DMS153 treated with DMSO at 0.1 percent for 48 hours (cell line): ENCODE results near the gene HCK.
"Not testable (repeated sequence)": the region's sequence is repeated elsewhere in the genome, so short reads cannot be mapped to it uniquely, and the experiment has no call there.

Experiments
- DNase-seq: peaks from one replicate; lab custom pipeline; 2025; ENCODE audit not compliant: unreplicated experiment; lab: John Stamatoyannopoulos, UW

The HCK gene

DNA sequence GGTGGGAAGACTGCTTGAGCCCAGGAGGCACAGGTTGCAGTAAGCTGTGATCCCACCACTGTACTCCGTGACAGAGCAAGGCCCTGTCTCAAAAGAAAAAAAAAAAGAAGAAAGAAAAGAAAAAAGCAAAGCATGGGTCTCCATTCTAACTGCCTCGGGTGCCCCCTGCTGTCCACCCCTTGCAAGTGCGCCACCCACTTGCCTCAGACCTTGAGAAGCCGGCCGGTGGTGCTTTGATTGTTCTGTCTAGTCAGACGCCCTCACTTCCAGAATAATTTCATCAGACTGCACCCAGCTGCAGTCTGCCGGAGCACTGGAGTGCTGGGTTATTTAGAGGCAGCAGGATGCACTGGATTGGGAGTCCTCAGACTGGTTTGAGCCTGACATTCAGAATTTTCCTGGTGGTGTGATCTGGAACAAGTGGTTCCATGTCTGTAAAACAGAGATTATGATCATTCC is 39.9 kb downstream of the HCK start:
- peak; percentile 37 for DNase-seq

DNA sequence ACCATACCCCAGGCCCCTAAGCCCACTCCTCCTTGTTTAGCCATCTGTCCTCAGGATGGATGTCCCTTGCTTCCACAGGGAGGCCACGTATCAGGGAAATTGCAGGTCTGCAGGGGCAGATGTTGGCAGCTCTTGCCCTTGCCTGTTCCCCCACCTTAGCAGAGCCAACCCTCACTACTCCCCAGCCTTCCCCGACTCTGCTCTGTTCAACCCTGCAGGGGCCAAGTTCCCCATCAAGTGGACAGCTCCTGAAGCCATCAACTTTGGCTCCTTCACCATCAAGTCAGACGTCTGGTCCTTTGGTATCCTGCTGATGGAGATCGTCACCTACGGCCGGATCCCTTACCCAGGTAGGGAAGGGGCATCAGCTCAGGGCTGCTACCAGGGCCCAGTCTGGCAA is 46.7 kb downstream of the HCK start:
- DNase-seq, result no peak

DNA sequence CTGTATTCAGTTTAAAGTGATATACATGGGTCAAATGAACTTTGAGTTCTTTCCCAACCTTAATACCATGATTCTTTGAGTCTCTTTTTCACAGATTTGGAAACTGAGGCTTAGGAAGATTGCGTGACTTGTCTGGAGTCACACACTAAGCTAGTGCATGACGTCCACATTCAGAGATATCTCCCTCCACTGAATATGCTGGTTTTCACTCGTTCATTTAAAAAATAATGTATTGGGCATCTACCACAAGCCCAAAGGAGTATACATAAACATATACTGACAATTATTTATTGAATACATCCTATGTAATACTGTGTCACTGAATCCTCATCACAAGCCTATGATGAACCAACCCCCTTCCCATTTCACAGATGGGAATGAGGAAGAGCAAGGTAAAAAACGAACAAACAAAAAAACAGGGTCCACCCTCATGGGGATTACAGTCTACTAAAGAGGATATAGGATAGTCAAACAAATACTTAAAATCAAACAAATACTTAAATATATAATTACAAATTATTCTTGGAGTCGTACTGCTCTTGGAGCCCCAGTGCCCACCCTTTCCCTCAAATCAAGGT is 56.9 kb downstream of the HCK start:
- no peak for DNase-seq

DNA sequence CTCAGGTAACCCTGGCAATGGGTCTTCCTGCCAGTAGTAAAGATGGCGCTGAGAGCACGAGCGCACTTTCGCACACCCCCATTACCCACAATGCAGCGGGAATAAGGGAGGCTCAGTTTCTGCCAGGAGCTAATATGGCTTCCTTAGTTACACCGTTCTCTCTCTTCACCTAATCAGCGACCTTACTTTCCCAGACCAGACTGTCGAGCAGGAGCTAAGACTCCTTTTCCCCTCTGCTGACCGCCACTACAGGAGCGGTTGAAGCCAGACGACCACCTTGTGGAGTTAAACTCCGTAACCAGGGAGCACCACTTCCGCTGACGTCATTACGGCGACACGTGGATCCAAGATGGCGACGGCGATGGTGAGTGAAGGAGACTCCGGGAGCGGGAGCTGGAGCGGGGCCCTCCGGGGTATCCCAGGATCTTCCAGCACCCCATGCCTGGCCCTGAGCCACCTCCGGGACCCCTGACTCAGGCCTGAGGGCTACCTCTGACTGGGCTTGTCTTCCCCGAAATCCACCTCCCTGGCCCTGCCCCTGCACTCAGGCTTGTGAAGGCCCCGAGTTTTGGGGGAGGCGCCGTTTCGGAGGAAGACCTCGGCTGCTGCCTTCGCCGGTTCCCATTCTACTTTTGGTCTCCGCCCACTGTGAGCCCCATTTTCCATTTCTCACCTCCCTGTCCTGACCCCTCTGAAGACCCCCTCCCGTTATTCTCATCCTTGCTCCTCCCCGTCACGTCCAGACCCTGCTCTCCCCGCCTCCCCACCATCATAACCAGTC is 57.5 kb downstream of the HCK start, which contains the start of gene TM9SF4:
Gene TM9SF4, plus strand, starts transcription at position 323 of the 781 bp plus-strand sequence. Its CDS starts 27 bp downstream, at position 350.
- peak; percentile 94 for DNase-seq

DNA sequence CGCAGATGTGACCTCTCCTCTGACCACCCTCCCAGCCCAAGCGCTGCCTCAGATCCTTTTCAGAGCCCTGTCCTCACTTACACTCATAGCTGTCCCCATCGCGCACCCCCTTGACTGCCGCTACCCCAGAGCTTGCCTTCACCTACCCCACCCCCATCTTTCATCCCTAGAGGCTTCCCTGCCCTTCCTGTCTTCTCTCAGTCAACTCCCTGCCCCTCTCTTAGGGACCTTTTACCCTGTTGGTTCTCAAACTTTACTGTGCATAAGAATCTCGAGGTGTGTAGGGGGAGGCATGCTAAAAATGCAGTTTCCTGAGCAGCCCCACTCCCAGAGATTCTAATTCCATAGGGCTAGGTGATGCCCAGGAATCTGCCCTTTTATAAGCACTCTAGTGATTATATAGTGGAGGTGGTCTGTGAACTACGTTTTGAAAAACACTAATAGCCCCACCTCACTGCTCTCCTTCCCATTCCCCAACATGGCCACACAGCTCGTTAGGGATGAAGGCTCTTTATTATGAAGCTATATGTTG is 58.2 kb downstream of the HCK start:
- DNase-seq, result no peak

DNA sequence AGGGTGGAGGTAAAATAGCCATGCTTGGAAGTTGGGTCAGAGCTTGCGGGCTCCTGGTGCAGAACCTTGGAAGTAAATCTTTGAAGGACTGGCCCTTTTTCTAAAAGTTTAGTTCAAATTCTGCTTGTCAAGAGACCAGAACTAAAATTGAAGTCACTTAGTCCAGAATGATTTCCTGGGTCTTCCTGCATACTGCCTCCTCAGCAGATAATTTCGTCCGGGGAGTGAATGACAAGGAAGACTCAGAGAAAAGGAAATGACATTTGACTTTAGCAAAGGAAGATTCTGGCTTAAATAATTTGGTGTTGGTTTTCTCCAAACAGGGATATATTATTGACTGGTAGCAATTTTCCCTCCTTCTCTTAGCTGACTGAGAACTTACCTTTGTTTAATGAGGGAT is 58.7 kb downstream of the HCK start:
- DNase-seq, result no peak

DNA sequence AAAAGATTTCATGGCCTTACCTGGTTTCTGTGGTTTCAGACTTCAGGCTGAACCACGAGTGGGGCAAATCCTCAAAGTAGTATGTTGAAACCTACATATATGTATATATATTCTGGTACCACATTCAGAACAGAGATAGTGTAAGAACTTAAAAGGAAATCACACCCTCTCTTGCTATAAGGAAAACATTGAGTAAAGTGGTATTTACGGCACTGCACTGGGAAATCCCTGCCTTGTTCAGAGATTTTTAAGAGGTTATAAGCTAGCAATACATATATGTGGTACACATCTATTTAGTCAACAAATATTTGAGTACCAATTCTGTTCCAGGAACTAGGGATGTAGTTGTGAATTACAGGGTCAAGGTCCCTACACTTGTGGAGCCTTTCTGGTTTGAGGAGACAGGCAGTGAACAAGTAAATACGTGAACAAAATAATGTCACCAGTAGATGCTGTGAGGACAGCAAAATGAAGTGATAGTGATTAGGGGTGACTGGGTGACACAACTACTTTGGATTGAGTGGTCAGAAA is 59.2 kb downstream of the HCK start:
- no peak for DNase-seq

DNA sequence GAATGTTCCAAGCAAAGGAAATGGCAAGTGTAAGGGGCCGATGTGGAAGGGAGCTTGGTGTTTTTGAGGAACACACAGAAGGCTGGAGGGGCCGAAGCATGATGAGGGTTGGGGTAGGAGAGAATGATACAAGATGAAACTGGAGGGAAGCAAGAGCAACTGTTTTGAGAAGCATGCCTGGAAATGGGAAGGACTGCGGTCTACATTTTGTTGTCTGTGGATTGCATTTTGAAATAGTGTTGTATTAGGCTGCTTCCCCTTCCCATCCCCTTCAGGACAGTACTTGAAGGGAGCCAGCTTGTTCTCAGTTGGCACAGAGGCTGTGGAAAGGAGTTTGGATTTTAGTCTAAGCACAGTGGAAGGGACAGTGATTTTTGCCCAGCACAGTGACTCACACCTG is 59.7 kb downstream of the HCK start:
- DNase-seq, result no peak

DNA sequence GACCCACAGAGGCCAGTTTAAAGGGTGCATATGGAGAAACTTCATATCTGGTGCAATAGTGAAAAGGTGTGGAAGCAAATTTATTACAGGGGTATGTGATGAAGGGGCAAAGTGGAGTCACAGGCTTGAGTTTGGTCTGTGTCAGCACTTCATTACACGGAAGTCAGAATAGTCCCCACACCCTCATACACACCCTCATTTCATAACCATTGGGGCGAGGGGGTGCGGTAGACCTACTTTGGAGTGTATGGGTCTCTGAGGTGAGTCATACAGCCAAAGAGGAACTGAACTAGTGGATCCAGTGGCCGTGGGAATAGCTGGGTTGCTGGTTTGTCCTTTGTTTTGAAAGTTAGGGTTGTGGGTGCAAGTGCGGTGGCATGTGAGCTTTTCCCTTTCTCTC is 60.8 kb downstream of the HCK start:
- no peak for DNase-seq

DNA sequence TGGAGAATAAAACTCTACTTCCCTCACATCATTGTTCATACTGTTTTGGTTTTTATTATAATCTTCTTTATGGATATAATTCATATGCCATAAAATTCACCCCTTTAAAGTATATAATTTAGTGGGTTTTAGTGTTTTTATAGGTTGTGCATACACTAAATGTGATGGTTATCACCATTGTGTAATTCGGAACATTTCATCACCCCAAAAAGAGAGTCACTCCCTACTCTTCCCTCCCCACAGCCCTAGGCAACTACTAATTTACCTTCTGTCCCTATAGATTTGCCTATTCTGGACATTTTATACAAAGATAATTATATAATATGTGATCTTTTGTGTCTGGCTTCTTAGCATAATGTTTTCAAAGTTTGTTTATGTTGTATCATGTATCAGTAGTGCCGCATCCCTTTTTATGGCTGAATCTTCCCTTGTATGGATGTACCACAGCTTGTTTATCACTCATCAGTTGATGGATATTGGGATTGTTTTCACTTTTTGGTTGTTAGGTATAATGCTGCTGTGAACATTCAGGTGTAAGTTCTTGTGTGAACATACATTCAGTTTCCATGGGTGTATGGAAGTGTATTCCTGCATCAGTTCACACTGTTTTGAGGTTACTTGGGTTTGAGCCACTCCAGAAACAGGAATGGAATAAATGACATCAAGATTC is 61.7 kb downstream of the HCK start:
- no peak for DNase-seq

DNA sequence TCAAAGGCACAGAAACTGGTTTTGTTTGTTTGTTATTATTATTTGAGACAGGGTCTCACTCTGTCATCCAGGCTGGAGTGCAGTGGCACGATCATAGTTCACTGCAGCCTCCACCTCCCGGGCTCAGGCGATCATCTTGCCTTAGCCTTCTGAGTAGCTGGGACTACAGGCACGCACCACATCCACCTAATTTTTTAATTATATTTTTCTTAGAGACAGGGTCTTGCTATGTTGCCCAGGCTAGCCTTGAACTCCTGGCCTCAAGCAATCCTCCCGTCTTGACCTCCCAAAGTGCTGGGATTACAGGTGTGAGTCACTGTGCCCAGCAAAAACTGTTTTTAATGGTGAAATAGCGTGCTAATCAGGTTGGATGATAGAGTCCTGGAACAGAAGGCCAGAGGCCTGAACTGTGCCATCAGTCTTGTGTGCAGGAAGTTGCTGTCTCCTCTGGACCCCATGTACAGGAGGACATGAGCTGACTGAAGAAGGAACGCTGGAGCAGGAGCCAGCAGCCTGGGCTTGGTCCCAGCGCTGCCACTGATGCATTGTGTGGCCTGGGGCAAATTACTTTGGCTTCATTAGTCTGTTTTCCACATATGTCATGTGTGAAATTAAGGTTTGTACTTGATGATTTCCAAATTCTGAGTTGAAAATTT is 62.4 kb downstream of the HCK start:
- DNase-seq, result no peak

DNA sequence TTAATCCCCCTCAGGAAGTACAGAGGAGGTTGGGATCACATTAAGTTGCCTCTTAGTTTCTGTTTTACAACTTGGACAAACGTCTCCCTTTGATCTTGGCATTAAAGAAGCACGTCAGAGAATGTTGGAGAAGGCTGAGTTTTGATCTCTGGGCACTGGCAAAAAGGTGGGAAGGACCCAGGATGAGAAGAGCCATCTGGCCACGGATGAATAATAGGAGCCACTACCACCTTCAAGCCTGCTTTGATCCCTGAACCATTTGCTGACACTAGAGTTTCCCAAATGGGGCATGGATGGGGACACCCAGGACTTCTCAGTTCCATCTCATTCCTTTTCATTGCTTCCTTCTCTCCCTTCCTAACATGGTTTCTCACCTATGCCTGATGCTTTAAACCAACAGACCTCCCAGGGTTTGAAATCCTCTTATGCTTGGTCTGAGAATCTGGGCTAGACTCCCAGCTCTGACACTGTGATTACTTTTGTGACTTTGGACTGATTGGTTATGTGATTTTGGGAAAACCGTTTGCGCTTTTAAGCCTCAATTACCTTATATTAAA is 63.2 kb downstream of the HCK start:
- DNase-seq, result no peak

DNA sequence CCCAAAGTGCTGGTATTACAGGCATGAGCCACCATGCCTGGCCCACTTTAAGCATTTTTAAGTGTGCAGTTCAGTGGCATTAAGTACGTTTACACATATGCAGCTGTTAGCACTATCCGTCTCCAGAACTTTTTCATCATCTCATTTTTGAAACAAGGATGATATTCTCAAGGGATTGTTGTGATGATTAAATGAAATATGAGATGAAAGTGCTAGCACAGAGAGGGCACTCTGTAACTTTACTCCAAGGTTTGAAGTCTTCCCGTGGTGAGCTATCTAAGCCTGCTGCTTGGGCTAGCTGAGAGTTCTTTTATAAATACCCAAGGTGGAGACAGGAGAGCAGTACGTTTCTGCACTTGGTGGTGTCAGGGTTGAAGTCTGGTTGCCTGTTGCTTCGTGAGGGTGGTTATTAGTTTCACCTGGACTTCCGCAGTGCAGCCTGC is 64.1 kb downstream of the HCK start:
- DNase-seq, result no peak

DNA sequence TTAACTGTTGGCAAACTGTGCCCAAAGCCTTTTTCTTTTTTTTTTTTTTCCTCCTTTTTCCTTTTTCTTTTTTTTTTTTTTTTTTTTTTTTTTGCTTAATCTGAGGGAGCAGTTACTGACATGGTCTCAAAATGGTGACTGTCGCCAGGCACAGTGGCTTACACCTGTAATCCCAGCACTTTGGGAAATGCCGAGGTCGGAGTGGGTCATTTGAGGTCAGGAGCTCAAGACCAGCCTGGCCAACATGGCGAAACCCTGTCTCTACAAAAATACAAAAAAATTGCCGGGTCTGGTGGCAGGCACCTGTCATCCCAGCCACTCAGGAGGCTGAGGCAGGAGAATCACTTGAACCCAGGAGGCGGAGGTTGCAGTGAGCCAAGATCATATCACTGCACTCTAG is 64.8 kb downstream of the HCK start:
- not testable (repeated sequence) for DNase-seq

DNA sequence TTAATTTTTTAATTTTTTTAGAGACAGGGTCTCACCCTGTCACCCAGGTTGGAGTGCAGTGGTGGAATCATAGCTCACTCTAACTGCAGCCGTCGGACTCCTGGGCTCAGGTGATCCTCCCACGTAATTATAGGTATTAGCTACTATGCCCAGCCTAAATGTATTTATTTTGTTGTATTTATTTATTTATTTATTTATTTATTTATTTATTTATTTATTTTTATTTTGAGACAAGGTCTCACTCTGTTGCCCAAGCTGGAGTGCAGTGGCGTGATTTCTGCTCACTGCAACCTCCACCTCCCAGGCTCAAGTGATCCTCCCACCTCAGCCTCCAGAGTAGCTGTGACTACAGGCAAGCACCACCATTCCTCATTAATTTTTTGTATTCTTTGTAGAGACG is 66.4 kb downstream of the HCK start:
- not testable (repeated sequence) for DNase-seq

DNA sequence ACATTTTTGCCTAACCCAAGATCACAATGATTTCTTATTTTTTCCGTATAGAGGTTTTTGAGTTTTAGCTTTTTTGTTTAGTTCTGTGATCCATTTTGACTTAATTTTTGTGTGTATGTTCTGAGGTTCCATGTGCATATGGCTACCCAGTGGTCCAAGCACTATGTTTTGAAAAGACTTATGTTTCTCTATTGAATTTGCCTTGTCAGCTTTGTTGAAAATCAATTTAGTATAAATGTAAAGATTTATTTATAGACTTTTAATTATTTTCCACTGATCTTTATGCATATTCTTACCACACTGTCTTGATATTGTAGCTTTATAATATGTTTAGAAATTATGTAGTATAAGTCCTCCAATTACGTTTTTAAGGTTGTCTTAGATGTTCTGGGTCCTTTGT is 67.7 kb downstream of the HCK start:
- no peak for DNase-seq

DNA sequence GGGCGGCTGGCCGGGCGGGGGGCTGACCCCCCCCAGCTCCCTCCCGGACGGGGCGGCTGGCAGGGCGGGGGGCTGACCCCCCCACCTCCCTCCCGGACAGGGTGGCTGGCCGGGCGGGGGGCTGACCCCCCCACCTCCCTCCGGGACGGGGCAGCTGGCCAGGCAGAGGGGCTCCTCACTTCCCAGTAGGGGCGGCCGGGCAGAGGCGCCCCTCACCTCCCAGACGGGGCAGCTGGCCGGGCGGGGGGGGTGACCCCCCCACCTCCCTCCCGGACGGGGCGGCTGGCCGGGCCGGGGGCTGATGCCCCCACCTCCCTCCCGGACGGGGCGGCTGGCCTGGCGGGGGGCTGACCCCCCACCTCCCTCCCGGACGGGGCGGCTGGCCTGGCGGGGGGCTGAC is 69.9 kb downstream of the HCK start:
- not testable (repeated sequence) for DNase-seq

DNA sequence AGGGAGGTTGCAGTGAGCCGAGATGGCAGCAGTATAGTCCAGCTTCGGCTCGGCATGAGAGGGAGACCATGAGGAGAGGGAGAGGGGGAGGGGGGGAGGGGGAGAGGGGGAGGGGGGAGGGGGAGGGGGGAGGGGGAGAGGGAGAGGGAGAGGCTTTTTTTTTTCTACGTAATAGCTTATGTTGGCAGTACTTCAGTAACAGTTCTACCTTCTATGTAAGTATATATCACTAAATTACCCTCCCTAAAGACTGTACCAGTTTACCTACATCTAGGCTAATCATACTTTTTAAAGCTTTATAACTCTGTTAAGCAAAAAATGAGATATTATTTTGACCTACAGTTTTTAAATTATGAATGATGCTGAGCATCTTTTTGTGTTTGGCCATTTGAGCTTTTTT is 71.0 kb downstream of the HCK start:
- DNase-seq, result no peak

DNA sequence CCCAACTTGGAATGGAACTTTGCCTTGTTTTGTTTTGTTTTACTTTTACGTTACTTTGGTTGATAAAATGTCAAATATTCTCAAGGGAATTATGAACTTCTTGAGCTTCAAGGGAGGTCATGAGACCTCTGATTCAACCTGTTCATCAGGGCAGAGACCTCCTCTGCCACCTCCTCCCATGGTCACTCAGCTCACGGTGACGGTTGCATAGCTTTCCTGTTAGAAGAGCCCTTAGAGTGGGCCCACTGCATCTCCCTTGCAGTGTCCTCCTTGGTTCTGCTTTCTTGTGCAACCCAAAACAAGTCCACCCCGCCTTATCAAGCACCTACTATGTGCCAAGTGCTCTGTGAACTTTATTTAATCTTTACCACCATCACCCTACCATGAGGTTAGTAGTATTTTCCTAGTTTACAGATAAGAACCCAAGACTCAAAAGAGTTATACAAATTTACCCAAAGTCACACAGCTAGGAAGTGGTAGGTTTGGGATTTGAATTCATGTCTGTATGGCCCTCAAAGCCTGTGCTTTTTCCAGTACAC is 72.9 kb downstream of the HCK start:
- no peak for DNase-seq

DNA sequence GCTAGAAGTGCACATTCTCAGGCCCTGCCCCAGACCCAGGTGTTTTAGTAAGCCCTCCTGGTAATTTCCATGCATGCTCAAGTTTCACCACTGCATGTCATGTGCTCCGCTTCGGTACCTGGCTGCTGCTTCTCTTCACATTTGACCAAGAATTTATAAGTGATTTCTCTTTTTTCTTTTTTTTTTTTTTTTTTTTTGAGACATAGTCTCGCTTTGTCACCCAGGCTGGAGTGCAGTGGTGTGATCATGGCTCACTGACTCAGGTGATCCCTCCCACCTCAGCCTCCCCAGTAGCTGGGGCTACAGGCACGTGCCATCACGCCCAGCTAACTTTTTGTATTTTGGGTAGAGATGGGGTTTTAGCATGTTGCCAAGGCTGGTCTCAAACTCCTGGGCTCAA is 73.5 kb downstream of the HCK start:
- DNase-seq, result no peak
